WTC11 (cell line): ENCODE measurements around the gene FABP7.

Experiments used
- ZNF423 ChIP-seq: fragments of 250-450 bp; sonication (Bioruptor Pico); IDR thresholded peaks from 2 replicates; pipeline ENCODE4 v2.1.2; 2022; ENCODE audit warnings: mild to moderate bottlenecking, moderate library complexity
- TF ChIP-seq, protein P1 (sequence below): fragments of 200-600 bp; IDR thresholded peaks from 2 replicates; pipeline ENCODE4 v1.8.0; 2022; ENCODE audit warnings: antibody characterized with exemption

- TF ChIP-seq, protein P1, sequence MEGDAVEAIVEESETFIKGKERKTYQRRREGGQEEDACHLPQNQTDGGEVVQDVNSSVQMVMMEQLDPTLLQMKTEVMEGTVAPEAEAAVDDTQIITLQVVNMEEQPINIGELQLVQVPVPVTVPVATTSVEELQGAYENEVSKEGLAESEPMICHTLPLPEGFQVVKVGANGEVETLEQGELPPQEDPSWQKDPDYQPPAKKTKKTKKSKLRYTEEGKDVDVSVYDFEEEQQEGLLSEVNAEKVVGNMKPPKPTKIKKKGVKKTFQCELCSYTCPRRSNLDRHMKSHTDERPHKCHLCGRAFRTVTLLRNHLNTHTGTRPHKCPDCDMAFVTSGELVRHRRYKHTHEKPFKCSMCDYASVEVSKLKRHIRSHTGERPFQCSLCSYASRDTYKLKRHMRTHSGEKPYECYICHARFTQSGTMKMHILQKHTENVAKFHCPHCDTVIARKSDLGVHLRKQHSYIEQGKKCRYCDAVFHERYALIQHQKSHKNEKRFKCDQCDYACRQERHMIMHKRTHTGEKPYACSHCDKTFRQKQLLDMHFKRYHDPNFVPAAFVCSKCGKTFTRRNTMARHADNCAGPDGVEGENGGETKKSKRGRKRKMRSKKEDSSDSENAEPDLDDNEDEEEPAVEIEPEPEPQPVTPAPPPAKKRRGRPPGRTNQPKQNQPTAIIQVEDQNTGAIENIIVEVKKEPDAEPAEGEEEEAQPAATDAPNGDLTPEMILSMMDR: no peak
- no peak for TF ChIP-seq ZNF423 (CRISPR knock-in tag)
Observed at GRCh38 chr6:122810189-122810588, 30.7 kb downstream of the FABP7 start.
